ENCODE results near the gene OR5AP2.
"Not testable (repeated sequence)": the region's sequence is repeated elsewhere in the genome, so short reads cannot be mapped to it uniquely, and the experiment has no call there.

Gene OR5AP2

DNA sequence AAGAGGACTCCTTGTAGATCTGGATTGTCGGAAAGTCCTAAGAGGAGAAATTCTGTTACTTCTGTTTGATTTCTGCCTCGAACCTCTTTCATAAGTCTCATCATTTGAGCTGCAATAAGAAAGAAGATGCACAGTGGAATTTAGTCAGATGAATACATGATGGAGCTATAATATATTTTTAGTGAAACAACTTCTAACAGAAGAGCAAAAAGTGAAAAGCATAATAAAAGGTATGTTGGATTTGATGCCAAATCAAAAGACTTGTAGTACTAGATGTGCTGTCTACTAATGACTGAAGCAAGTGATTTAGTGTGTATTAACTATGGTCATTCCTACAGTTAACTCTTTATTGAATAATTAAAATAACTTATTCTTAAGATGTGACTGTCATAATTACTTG, at the start of gene OR5AP2:
TSS of gene OR5AP2 (minus strand) at position 101 of the 400 bp plus-strand sequence. CDS start at position 101, 0 bp downstream.
- DNase-seq (ENCODE audit: low read depth), result no peak

DNA sequence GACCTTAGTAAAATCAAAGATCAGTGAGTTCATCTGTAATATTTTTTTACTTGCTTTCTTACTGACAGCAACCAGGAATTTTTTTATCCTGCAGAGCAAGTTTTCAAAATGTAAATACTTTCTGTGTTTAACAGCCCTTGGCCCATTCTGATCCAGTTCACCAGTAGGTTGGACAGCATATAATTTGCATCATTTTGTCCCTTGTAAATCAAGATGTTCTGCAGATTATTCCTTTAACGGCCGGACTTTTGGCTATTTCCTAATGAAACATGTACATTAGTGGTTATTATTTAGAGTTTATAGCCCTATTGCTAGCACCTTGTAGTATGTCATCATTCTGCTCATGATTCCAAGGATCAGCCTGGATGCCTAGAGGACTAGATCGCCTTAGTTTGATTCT, 48.9 kb upstream of the OR5AP2 start:
- DNase-seq (ENCODE audit: low read depth), result not testable (repeated sequence)

DNA sequence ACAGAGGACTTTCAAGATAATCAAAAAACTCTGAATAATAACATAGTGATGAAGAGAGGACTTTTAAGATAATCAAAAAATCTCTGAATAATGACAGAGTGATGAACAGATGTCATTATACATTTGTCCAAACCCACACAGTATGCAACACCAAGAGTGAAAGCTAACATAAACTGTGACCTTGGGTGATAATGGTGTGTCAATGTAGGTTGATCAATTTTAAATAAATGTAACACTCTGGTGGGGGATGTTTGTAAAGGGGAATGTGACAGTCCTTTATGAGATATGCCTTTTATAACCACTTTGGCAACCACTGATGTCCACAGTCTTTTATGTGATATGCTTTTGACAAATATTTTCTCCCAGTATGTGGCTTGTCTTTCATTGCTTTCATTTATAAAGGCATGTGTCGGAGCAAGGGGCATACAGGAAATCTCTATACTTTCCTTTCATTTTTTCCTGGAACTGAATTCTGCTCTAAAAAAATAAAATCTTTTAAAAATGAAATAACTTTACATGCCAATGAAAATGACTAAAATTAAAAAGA, 46.4 kb upstream of the OR5AP2 start:
- no peak for DNase-seq (ENCODE audit: low read depth)

DNA sequence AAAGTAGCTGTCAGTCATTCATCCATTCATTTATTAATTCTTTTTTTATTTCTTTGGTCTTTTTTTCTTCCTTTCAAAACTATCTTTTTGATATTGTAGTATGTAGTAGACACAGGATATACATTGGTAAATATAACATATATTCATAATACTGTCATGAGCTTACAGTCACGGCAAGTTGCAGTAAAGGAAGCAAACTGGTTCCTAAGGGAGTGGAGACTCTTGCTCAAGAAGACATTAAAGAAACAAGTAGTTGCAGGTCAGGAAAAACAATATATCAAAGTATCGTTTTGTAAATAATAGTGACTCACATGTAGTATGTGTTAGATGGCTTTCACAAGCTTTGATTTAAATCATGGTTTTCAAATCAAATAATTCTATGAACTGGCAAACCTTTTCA, 28.7 kb upstream of the OR5AP2 start:
- no peak for DNase-seq (ENCODE audit: low read depth)

DNA sequence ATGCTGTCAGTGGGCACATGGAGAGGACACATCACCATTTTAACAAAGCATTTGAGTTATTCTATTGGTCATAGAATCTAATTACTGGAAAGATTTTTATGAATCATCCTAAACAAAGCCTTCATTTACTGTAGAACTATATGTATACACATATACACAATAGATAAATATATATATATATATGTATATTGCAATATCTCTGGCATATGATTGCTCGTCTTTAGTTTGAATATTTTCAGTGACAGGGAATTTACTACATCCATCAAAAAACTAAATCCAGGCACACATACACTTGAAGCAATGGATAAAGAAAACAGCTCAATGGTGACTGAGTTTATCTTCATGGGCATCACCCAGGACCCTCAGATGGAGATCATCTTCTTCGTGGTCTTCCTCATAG, 21.1 kb upstream of the OR5AP2 start, which contains the start of gene OR5AR1:
TSS of gene OR5AR1 (plus strand) at position 301 of the 400 bp plus-strand sequence. CDS start at position 301, 0 bp downstream.
- no peak for DNase-seq (ENCODE audit: low read depth)

DNA sequence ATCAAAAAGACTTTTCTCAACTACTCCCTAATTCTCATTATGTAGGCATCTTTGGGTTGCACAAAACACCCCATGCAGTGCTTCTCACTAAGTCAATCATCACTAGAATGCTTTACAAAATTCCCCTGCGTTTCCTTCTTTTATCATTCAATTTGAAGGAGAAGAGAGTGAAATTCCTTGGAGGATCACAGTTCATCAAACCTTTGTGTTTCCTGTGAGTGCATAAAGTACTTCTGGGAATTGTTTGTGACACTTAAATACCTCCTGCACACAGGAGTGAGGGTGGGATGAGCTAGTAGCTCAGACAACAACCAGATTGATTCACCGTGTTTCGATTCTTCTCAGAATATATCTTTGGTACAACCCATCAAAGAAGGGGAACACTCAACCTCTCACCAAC, 17.5 kb upstream of the OR5AP2 start:
- DNase-seq (ENCODE audit: low read depth), result no peak

DNA sequence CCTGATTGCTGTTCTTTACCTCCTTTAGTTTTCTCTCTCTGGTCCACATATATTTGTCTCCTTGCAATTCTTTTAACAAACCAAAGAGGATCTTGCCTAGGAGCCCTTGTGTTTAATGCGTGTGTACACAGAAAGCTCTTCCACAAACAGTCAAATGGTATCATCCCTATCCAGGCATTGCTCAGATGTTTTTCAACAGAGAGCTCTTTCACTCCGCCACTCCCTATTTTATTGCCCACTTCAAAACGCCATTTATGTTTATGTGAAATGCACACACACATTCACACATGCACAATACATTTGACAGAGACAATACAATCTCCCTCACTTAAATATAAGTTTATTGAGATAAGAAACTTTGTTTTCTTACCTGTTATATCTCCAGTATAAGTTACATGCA, 4.7 kb downstream of the OR5AP2 start:
- DNase-seq (ENCODE audit: low read depth), result no peak

DNA sequence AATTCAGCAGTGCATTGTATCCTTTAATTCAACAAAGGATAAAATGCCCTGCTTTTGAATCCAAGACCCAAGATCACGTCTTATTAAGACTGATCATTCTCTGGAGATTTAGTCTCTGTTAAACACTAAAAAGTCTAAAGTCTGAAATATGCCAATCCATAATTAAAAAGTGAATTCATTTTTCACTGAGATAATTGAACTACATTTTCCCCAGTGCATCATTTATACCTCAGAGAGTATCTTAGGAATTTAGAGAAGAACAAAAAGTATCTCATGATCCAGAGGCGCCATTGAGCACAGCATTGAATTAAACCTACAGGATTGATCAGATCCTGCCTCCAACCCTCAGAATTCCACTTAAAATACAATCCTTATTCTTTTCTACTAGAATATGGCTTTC, 5.4 kb downstream of the OR5AP2 start:
- no peak for DNase-seq (ENCODE audit: low read depth)

DNA sequence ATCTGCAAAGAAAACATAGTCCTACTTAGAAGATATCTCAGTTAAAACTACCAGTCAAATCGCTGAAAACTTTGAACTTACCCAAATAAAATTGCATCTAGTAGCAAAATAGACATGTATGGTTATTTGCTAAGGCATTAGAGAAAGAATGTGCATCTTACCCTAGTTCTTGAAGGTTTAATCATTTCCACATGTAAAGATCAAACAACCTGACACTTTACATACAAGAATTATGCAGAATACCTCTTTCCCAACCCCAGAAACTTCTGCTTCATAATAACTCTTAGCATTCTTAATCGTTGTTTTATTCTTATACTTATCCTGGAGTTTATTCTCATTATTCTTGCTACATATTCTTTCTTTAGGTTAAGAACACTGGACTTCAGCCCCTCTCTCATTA, 9.9 kb downstream of the OR5AP2 start:
- DNase-seq (ENCODE audit: low read depth), result no peak

DNA sequence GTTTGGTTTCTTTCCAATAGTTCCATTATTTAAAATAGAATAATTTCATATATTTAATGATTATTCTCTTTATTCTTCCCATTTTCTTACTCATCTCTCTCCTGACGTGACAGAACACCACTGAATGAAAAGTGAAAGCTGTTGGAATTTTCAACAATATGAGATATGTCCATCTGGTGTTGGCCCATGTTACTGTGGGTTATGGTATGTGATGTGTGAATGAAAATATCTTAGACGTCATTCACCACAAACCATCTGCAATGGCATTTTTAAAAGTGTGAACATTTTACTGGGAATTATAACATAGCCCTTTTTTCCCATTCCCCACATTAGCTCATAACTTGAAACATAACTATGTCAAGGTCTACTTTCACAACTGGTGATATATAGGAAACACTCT, 16.3 kb downstream of the OR5AP2 start:
- no peak for DNase-seq (ENCODE audit: low read depth)

DNA sequence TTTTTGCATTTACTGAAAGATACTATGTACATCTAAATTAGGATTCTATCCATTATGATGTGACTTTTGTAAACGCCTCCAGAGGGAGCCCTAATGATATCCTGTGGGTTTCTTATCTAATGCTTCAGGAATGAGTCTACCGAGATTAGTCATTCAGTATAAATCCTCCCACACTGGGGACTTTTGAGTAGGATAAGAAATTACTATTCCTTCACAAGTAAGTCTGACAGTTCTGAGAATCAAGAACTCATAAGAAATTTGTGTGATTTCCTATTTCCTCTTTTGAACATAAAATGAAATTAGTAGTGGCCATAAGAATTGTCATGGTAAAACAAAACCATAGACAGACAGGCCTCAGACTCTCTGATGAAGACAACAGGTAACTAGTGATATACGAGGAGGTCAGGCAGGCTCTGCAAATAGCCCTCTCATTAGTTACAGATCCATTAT, 17.6 kb downstream of the OR5AP2 start:
- DNase-seq (ENCODE audit: low read depth), result no peak

DNA sequence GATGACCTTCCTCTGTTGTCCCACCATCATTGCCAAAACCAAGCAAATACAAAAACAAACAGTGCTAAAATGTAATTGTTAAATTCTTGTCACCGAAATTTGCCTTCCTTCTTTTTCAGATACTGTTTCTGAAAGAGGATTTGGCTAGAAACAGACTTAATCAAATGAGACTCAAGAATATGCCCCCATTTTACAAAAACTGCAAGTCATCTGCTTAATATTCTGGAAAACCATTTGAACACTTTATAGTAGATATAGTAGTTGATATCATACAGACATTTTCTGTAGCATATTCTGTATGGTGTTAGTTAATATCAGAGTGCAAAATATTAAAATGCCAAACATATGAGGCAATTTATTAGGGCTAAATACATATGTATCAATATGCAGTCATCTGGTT, 31.1 kb downstream of the OR5AP2 start:
- no peak for DNase-seq (ENCODE audit: low read depth)

DNA sequence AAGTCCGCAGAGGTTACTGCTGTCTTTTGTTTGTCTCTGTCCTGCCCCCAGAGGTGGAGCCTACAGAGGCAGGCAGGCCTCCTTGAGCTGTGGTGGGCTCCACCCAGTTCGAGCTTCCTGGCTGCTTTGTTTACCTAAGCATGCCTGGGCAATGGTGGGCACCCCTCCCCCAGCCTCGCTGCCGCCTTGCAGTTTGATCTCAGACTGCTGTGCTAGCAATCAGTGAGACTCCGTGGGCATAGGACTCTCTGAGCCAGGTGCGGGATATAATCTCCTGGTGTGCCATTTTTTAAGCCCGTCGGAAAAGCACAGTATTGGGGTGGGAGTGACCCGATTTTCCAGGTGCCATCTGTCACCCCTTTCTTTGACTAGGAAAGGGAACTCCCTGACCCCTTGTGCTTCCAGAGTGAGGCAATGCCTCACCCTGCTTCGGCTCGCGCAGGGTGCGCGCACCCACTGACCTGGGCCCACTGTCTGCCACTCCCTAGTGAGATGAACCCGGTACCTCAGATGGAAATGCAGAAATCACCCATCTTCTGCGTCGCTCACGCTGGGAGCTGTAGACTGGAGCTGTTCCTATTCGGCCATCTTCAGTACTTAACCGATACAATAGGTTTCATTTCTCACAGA, 50.0 kb downstream of the OR5AP2 start:
- not testable (repeated sequence) for DNase-seq (ENCODE audit: low read depth)
